Measurements from ENCODE around the gene SIDT2. TPM values are rescaled to one million over a fixed set of nuclear protein-coding genes. Genes with fewer than 3 reads are reported as not detected.

SIDT2 gene
- total RNA-seq, 4 donors from 2014 or later, result 38.4 to 49.4 (median 40.7) TPM

GRCh38 chr11:117229931-117230285 is 51.4 kb downstream of the SIDT2 start:
- TF ChIP-seq CTCF (IDR thresholded peaks at IDR 0.05) (no peak), POLR2A (IDR thresholded peaks at IDR 0.05) (no peak)
- no peak overlapping the region for H3K4me3 ChIP-seq (ENCODE audit: low read depth, poor library complexity, severe bottlenecking)
- peak in 1 of 2 donors; percentile 60 for DNase-seq (ENCODE audit: low spot score in 2 of 2)
- WGBS, 2 donors, result 80 to 91% methylated on average over 5 of the region's 5 CpGs
- intact Hi-C loops (cut with DNase I; ENCODE audit: low total_unique reads), result no loop called here

- DNase-seq (ENCODE audit: low spot score in 2 of 2), result peak in 1 of 2 donors; percentile 80
- intact Hi-C loops (cut with DNase I; ENCODE audit: low total_unique reads), result no loop called here
- WGBS, 2 donors, result 59 to 69% methylated on average over 12 of the region's 12 CpGs
- H3K4me3 ChIP-seq (ENCODE audit: low read depth, poor library complexity, severe bottlenecking), result no peak overlapping the region
- TF ChIP-seq POLR2A (IDR thresholded peaks at IDR 0.05) (no peak), CTCF (IDR thresholded peaks at IDR 0.05) (no peak)
These were observed 51.9 kb downstream of the SIDT2 start for GRCh38 chr11:117230286-117230961.

GRCh38 chr11:117230999-117231841 is 52.7 kb downstream of the SIDT2 start:
- peak in 1 of 2 donors; percentile 64 for DNase-seq (ENCODE audit: low spot score in 2 of 2)
- no peak for TF ChIP-seq POLR2A (IDR thresholded peaks at IDR 0.05)
- TF ChIP-seq CTCF (IDR thresholded peaks at IDR 0.05), result no peak
- intact Hi-C loops (cut with DNase I; ENCODE audit: low total_unique reads), result no loop called here

GRCh38 chr11:117231842-117232091 is 53.2 kb downstream of the SIDT2 start, which contains the start of gene PCSK7:
TSS of gene PCSK7 (minus strand) at chr11:117232073. CDS start at chr11:117229844, 2,229 bp downstream.
- H3K4me3 ChIP-seq (ENCODE audit: low read depth, poor library complexity, severe bottlenecking), result peak within 1 kb of the TSS; percentile 79
- peak; percentile 47 to 95 for DNase-seq (ENCODE audit: low spot score in 2 of 2)
- intact Hi-C loops (cut with DNase I; ENCODE audit: low total_unique reads), result no loop called here
- TF ChIP-seq CTCF (IDR thresholded peaks at IDR 0.05), result no peak
- no peak for TF ChIP-seq POLR2A (IDR thresholded peaks at IDR 0.05)
- 0% methylated on average over 3 to 8 of the region's 13 CpGs for WGBS, 2 donors

More at GRCh38 chr11:117230999-117231841, 52.7 kb downstream of the SIDT2 start:
- peak overlapping the region; percentile 79 for H3K4me3 ChIP-seq (ENCODE audit: low read depth, poor library complexity, severe bottlenecking)
- WGBS, 2 donors, result 3 to 4% methylated on average over 14 of the region's 14 CpGs

- intact Hi-C loops (cut with DNase I; ENCODE audit: low total_unique reads), result no loop called here
- TF ChIP-seq CTCF (IDR thresholded peaks at IDR 0.05) (peak in 2 of 3 donors; percentile 28 to 71), POLR2A (IDR thresholded peaks at IDR 0.05) (no peak)
- peak; percentile 55 to 94 for DNase-seq (ENCODE audit: low spot score in 2 of 2)
These were observed 53.7 kb downstream of the SIDT2 start, which contains the start of gene RNF214 for GRCh38 chr11:117232092-117232878. TSS of gene RNF214 (plus strand) at chr11:117232671. CDS start at chr11:117234273, 1,602 bp downstream.

More at GRCh38 chr11:117232092-117232878, 53.7 kb downstream of the SIDT2 start, which contains the start of gene RNF214:
- H3K4me3 ChIP-seq (ENCODE audit: low read depth, poor library complexity, severe bottlenecking), result peak within 1 kb of the TSS; percentile 79
- WGBS, 2 donors, result 0% methylated on average over 42 to 47 of the region's 94 CpGs
